Inflammatory macrophage (primary cell): Measurements from ENCODE around the gene CRB1.
"Not testable (repeated sequence)": the region's sequence is repeated elsewhere in the genome, so short reads cannot be mapped to it uniquely, and the experiment has no call there.

ENCODE experiments used
- DNase-seq, 2 donors: peaks; one replicate each; pipeline ENCODE4 v3.0.0-alpha.2; 2020 to 2022

CRB1 gene

DNA sequence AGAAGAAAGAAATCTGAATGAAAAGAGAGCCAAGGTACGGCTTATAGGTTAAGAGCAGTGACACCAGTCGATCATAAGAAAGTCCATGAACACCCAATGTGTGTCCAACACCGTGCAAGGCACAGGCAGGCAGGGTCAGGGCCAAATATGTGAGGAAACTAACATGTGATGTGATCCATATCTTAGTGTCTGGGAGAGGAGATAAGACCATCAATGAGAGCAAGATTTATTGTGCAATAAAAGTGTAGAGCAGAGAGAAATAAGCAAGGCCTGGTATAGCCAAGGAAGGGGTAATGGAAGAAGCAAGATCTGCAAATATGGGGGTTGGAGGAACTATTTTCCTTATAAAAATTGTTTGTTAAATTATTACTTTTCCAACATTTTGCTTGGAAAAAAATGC is 198.8 kb downstream of the CRB1 start:
- DNase-seq, result no peak

DNA sequence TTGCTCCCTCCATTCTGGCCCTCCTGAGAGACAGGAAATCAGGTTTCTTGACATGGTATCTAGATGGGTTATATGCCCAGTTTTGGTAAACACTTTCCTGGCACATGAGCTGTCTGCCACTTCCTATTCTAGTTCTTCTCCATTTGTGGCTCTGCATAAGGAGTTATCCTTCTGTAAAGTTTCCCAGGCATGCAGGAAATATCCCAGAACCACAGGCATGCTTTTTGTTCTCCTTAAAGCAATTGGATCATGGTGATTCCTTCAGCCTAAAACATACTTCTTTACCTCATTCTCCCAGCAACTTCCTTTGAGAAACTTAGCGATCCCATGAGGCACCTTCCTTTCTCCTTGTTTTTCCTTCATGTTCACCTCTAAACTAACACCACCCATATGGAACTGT is 199.8 kb downstream of the CRB1 start:
- peak in 1 of 2 donors; percentile 2 for DNase-seq

- DNase-seq, result no peak
These were observed 200.6 kb downstream of the CRB1 start for GRCh38 chr1:197468543-197469175.

- DNase-seq, result peak; percentile 22 to 32
These were observed 201.7 kb downstream of the CRB1 start for GRCh38 chr1:197469620-197470210.

GRCh38 chr1:197470330-197470729 is 202.3 kb downstream of the CRB1 start:
- DNase-seq, result no peak

DNA sequence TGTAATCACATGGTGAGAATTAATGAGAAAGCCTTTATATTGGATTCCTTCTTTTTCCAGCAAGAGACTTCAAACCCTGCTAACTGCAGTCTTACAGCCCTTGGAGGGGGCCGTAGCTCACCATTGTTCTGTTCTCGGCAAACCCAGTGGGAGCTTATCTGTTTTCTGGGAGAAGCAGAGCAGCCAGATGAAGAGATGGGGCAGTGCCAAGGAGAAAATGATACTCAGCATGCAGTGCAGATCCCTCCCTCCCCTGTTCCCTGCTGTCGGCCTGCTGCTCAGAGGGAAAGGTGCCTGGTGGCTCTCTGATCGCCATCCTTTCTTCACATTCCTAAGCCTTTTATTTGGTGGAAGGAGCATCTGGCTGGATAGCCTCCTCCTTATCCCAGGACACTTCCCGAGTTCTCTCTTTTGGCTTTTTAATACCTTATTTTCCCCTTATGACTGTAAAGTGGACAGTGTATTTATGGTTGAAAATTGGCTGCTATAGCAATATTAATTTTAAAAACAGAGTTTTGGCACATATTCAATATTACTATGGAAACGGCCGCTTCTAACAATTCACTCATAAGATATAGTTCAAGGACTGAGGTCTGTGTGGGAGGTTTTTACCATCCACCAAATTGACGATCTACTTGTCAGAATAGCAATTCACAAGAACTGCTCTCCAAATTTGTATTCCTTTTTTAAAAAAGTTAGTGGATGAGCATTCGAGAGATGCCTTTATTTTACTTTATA is 203.4 kb downstream of the CRB1 start:
- no peak for DNase-seq

DNA sequence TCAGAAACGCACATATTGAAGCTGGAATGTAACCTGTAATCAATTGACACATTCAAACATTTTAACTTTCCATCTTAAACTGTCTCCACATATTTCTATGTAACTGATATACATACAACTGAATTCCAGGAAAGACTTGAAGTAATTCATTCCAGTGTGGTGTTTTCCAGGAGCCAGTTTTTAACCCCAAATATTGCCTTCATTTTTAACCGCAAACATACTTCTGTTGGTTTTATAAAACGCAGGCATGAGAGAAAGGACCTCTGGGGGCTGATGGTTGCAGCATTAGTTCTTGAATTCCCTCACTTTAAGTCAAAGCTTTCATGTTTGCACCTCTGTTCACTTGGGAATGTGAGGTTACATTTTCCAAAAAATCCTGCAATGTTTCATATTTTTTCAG is 204.1 kb downstream of the CRB1 start:
- no peak for DNase-seq

DNA sequence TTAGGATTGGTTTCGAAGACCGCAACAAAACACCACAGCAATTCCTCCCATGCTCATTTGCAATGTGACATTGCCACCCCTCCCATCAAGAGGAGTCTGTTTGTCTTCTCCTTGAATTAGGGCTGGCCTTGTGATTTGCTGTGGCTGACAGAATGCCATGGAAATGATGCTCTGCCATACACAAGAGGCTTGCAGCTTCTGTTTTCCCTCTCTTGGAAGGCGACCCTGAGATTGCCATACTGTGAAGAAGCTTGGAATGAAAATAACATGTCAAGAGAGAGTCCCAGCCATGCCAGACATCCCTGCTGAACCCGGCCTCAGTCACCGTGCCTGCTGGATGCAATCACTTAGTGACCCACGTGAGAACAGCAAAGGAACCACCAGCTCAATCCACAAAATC is 212.4 kb downstream of the CRB1 start:
- DNase-seq, result no peak

DNA sequence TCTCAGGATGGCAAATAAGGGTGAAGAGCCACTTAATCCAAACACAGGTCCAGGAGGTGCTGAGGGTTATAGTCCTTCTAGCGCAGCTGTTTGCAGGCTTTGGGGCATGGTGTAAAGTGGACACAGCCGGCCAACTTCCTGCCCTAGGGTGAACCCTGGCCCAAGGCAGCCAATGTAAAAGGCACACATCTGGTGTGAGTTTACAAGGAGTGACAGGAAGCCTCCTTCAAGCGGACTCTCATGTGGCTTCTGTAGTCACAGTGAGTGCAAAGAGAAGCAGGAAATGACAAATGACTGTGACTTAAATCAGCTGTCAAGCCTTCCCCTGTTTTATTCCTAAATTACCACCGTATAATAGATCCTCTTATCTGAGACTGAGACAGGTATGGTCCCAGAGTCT is 213.0 kb downstream of the CRB1 start:
- no peak for DNase-seq

DNA sequence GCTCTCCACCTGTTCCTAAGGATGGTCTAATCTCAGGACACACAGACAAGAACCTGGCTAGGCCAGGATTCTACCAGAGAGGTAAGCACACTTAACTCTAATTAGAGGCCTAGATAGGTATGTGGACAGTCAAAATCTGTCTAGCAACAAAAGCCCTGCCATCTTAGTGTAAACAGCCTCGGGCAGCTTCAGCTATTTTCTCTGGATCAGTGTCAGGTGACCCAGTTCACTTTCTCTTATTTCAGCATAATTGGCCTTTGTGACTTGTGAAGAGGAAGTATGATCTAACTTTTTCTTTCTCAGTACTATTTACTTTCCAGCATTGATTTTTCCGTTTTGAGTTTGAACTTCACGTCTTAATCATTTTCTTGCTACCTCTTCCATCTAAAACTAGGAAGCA is 217.7 kb downstream of the CRB1 start:
- peak; percentile 21 to 25 for DNase-seq

DNA sequence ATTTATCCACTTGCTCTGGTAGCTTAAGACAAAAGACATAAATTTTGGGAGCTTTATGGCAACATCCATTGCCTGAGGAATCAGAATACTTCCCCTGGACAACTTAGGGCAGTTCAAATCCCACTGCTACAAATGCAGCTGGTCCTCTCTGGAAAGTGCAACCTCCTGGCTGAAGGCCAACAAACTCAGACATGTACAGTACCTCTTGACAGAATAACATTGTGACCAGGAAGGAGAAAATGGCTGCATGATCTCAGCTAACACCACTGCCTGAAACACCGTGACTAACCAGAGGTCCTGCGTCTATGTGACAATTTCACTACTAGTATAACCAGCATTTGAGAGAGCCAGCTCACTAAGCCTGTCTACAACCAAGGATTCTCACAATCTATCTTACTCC is 218.9 kb downstream of the CRB1 start:
- DNase-seq, result no peak

DNA sequence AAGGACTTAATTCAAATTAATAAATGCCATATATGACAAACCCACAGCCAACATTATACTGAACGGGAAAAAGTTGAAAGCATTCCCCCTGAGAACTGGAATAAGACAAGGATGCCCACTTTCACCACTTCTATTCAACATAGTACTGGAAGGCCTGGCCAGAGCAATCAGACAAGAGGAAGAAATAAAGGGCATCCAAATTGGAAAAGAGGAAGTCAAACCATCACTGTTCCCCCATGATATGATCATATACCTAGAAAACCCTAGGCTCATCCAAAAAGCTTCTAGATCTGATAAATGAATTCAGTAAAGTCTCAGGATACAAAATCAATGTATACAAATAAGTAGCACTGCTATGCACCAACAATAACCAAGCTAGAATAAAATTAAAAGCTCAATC is 223.5 kb downstream of the CRB1 start:
- not testable (repeated sequence) for DNase-seq

DNA sequence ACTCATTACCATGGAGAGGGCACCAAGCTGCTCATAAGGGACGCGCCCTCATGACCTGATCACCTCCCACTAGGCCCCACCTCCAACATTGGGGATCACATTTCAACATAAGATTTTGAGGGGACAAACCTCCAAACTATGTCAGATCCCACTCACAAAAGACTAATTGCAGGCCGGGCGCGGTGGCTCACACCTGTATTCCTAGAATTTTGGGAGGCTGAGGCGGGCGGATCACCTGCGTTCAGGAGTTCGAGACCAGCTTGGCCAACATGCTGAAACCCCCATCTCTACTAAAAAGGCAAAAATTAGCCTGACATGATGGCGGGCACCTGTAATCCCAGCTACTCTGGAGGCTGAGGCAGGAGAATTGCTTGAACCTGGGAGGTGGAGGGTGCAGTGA is 228.7 kb downstream of the CRB1 start:
- DNase-seq, result no peak

- DNase-seq, result no peak
These were observed 242.8 kb downstream of the CRB1 start for GRCh38 chr1:197510691-197511378.

DNA sequence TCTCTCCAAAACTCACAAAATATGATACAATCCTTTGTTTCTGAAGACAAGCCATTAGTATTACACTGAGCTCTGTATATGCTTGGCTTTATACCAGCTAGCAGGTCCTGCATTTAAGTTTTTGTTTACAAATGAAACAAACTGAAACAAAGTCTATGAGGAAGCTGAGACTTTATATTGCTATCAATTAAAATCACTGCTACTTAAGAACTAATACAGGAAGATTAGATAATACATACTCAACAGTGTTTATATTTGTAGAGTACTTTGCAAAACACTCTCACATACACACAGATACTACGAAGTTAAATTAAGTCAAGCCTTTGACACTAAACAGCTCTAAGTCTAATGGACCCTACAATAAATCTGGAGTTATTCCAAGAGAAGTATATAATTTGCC is 247.4 kb downstream of the CRB1 start:
- no peak for DNase-seq

DNA sequence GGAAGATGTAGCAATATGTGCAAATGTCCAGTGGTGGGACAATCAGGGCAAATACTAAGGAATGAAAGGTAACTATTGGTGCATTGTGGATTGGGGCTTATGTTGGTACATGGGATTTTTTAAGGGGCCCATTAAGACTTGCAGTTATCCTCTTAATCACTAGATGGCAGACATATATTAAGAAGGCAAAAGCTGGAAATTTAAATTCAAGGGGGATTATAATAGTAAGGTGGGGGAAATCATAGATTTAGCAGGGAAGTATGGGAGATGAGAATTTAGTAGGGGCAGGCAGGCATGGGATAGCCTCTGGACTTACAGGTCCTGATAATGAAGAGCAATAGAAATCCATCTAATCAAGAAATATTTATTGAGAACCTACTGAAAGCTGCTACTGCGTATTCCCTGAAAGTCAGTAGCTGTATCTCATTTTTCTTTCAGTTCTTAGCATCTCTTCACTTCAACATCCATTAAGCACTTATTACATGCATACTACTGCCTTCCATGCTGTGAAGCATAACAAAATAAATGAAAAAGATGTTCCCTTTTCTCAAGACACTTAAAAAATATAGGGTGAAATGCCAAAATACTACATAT is 251.8 kb downstream of the CRB1 start:
- no peak for DNase-seq

DNA sequence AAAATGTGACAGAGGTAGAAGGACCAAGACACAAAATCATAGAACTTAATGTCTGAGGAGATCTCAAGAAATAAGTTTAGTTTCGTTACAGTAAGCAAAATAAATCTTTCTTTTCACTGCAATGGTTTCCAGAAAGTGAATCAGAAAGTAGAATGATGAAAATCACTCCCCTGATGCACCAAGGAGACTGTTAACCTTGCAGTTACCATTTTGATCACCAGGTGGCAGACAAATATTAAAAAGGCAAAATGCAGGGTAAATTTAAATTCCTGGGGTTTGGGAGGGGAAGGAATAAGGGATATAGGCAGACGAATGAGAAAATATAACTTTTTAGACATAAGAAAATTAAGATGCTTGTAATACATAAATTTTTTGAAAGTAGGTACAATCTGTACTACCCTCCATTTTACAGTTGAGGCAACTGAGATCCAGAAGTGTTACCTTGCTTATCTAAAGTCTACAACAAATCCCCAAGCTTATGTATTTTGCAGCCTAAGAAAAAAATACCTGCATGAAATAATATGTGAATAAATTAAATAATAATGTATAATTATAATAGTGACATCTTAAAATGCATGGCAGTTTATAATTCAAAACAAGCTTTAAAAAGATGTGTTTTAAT is 253.2 kb downstream of the CRB1 start:
- peak; percentile 10 to 47 for DNase-seq

GRCh38 chr1:197526736-197527371 is 258.8 kb downstream of the CRB1 start:
- DNase-seq, result peak in 1 of 2 donors; percentile 22
